Renal cortical epithelial cell (primary cell): ENCODE measurements around the gene ESR2. TPM values are rescaled to one million over a fixed set of nuclear protein-coding genes. Genes with fewer than 3 reads are reported as not detected.
"Not testable (repeated sequence)": the region's sequence is repeated elsewhere in the genome, so short reads cannot be mapped to it uniquely, and the experiment has no call there.

Source experiments
- DNase-seq: peaks from one replicate; pipeline ENCODE4 v3.0.0-alpha.2; 2011; ENCODE audit warnings: low read depth
- total RNA-seq: library from RNA; depleted of rRNA; stranded (reverse); fragments of >200 nt; gene quantifications from 2 replicates; pipeline ENCODE4 v1.2.3, GENCODE V29; 2014

The ESR2 gene
- total RNA-seq, 1 donor from 2014 or later = 0.20 TPM

DNA sequence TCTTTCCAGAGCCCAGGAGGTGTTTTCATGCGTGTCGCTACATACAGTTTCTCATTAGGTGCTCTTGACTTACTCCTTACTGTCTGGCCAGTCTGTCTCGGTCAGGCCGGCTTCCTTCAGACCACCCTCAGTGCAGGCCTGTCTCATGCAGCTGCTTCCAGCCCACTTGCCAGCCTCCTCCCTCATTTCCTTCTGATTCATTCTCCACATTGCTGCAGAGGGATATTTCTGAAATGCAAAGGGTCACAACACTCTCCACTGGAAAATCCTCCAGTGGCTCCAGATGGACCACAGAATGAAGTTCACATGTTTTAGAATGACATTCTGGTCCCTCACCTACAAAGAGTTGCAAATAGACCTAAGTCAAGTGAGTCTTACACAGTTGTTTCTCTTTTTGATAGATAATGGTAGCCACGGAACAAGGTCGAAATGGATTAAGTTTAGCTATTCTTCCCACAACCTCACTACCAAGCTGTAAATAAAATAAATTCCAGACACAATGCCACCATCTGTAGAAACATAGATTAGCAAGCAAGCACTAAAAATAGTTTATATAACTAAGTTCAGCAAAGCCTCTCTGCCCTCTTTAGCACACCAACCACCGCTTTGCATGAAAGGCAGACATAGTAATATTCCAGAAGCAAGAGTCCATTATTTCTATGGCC, 146.9 kb downstream of the ESR2 start:
- DNase-seq = no peak

GRCh38 chr14:64137657-64138290, 156.4 kb downstream of the ESR2 start:
- no peak for DNase-seq

- DNase-seq = no peak
These were observed 167.6 kb downstream of the ESR2 start for GRCh38 chr14:64126548-64126947.

- no peak for DNase-seq
These were observed 168.9 kb downstream of the ESR2 start for GRCh38 chr14:64125270-64125669.

DNA sequence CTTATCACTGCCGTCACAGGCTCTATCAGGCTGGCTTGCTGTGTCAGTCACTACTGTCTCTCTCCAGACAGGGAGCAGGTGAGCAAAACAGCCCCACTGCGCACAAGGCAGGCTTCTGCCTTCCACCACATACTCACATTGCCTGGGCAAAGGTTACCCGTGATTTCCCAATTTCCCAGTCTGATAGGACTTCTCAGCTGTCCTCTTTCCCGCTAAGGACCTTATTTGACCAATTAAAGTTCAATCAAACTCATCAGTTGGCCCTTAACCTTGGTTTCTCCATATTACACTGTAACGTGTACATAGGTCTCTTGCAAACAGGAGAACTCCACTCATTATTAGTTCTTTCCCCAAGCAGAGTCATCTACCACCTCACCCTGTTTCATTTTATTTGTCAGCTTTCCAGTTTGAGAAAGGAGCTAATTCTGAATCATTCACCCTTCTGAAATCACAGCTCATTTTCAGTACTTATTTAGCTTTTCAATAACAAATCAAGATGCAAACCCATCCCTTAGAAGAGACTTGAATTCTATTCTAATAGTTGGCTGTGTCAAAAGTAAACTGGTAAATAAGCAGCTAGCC, 170.8 kb downstream of the ESR2 start:
- DNase-seq = no peak

GRCh38 chr14:64119980-64120379, 174.2 kb downstream of the ESR2 start:
- no peak for DNase-seq

DNA sequence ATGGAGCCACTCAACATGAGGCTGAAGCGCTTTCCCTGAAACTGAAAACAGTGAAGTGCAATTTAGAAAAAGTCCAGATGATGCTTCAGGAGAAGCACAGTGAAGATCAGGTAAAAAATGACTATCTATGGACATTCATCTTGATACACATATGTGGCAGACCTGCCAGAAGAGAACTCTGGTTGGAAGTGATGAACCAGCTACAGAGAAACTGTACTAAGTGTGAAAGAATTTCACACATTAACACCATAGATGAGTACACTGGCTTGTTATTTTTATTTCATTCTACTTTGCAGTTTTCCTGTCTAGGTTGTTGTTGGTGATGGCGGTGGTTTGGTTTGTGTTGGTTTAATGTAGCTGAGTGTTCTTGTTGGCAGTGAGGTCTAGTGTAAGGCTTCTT, 174.7 kb downstream of the ESR2 start:
- DNase-seq = peak; percentile 22

GRCh38 chr14:64118892-64119291, 175.3 kb downstream of the ESR2 start:
- no peak for DNase-seq

DNA sequence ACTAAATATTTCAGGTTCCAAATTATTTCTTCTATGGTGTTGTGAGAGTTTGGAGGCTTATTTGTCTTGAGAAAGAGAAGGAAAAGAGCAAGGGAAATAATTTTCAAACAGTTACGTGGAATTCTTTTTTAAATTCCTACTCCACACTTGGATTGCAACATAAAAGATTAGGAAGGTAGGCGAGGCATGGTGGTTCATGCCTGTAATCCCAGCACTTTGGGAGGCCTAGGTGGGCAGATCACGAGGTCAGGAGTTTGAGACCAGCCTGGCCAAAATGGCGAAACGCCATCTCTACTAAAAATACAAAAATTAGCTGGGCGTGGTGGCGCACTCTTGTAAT, 175.8 kb downstream of the ESR2 start:
- not testable (repeated sequence) for DNase-seq

DNA sequence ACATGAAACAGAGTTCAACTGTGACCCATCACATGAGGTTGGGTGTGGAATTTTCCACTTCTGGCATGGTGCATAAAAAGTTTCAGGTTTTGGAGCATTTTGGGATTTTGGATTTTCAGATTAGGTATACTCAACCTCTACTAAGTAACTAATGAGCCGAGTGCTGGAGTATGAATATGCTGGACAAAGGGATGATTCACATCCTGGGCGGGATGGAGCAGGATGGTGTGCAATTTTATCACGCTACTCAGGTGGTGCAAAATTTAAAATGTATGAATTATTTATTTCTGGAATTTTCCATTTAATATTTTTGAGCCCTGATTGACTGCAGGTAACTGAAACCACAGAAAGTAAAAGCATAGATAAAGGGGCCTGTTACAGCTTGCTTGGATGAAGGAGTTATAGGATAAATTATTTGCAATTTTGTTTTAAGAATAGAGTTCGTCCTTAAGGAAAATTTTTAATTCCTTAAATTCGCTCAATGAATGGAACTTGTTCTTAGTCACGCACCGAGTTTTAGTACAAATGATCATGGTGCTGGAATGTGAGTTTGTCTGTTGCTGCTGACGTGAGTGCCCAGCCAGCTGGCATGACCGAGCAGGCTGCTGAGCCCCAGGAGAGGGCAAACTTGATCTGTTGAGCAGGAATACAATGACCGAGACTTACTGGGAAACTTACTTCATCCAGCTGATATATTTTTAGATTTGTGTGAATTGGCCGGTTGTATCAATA, 176.3 kb downstream of the ESR2 start:
- peak; percentile 92 for DNase-seq

GRCh38 chr14:64115401-64115800, 178.8 kb downstream of the ESR2 start:
- DNase-seq = no peak

GRCh38 chr14:64114796-64115195, 179.4 kb downstream of the ESR2 start:
- DNase-seq = no peak

DNA sequence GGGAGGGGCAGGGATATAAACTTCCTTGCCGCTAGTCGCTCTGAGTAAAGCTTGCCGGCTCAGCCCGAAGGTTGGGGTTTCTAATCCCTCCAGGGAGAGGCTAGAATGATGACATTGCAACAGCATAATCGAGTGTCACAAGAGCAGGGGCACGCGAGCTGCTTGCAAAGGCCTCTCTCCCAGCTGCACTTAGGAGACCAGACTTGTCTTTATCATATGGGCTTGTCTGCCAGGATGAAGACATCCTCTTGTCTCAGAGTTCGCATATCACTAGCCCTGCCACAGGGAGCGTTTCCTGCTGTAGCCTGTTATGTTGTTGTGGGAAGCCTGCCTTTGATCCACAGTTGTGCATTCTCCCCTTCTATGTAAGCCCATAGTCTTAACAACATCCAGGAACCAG, 180.0 kb downstream of the ESR2 start:
- DNase-seq = no peak

- DNase-seq = peak; percentile 71
These were observed 181.1 kb downstream of the ESR2 start for GRCh38 chr14:64112867-64113678.

DNA sequence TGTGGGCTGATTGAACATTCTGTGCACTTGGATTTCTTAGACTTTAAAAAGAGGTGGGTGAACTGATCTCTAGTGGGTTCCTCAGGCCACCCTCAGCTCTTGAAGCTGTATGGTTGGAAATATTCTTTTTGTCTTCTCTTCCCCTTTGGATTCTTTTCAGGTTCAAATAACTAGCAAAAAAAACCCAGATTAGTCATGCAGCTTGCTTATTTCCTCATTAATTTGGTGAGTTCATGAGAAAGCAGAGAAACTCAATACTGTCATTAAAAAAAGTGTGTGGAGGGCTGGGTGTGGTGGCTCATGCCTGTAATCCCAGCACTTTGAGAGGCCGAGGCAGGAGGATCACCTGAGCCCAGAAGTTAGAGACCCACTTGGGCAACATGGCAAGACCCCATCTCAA, 183.4 kb downstream of the ESR2 start:
- peak; percentile 60 for DNase-seq

DNA sequence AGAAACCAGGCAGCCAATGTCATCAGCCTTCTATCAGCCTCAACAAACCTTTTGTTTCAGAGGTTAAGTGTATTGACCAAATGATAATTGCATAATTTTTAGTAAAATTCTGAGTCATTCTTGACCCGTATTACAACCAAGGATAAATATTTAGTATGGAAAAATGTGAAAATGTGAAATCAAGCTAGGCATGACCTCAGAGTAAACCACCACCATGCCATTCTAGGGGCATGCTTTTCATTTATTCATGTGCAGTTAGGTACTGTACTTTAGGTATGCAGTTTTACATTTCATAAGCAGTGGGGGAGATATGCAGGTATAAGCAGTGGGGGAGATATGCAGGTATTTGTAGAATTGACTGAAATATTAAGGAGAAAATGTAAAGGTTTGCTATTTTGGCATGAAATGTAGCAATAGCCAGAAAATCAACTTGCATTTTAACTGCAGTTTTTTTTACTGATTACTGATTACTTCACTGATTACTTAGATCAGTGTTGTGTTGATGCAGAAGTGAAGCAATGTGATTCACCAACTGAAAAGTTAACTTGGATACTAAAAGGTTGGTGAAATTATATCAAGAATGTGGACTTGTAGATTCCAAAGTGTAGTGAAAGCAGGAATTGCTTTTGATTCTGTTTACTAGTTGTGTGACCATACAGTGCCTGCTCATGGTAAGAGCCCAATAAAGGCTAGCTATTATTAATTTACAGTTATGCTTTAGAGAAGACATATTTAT, 184.2 kb downstream of the ESR2 start:
- DNase-seq = peak; percentile 82

DNA sequence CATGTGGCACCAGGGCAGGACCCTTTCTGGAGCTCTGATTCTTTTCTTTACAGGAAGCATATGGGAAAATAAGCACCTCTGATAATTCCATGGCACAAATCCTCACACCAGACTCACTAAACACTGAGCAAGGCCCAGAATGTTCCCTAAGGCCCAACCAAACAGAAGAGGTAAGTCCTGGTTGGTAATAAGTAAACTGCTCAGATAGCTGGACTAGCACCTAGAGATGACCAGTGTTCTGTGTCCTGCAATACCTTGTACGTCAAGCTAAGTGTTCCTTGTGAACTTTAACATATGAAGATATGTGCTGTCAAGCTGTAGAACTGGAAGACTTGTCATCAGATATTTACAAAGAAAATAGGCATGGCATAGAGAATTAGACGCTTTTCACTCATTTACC, 186.7 kb downstream of the ESR2 start:
- no peak for DNase-seq

DNA sequence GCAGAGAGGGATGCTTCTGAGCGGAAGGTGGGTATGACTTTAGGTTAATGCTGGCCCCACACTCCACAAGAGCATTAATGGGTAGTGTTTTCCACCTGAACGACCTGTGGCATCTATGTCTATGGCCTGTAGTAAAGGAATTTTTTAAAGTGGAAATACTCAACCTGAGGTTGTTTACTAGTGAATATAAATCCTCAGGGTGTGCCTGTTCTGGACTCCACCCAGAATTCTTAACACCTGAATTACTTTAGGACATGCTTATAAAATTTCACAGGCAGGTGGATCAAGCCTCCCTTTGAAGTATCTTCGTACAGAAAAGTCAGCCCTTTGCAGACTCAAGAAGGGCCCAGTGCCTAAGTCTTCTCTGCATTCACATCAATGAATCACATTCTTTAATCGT, 196.1 kb downstream of the ESR2 start:
- no peak for DNase-seq

DNA sequence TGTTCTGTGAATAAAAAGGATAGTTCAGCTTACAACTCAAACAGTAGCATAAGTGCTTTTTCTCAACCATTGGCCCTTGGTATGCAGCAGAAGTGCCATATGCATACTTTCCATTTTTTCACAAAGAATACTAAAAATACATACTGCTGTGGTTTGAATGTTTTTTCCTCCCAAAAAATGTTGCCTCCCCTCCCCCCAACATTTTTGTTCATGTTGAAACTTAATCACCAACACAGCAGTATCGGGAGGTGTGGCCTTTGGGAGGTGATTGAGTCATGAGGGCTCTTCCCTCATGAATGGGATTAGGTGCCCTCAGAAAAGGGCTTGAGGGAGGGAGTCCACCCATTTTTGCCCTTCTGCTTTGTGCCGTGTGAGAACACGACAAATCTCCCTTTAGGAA, 198.6 kb downstream of the ESR2 start:
- DNase-seq = no peak

GRCh38 chr14:64092940-64093339, 201.2 kb downstream of the ESR2 start:
- peak; percentile 47 for DNase-seq

DNA sequence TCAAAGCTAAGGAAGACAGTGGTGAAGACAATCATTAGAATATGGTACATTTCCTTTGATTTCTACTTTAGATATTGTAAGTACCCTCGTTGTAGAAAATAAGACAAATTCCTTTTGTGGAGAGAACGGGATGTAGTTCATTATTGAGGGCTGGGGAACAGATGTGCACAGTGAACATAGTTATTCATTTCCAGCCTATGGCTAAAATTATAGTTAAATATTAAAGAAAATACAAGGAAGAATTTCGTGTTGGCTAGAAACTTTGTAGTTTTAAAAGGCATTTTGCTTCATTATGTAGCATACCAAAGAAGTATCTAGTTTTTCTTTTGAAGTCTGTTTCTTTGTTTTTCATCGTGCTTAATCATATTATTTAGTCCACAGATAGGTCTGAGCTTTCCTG, 201.8 kb downstream of the ESR2 start:
- DNase-seq = peak; percentile 64
